ENCODE data around the gene BTN3A1. TPM values are rescaled to one million over a fixed set of nuclear protein-coding genes. Genes with fewer than 3 reads are reported as not detected.

The BTN3A1 gene
- total and polyA plus RNA-seq, 2 of the 13 experiments (the other 11 are each of a cell fraction or from before 2014, with no cell fraction given) = 13.3 to 14.0 TPM

DNA sequence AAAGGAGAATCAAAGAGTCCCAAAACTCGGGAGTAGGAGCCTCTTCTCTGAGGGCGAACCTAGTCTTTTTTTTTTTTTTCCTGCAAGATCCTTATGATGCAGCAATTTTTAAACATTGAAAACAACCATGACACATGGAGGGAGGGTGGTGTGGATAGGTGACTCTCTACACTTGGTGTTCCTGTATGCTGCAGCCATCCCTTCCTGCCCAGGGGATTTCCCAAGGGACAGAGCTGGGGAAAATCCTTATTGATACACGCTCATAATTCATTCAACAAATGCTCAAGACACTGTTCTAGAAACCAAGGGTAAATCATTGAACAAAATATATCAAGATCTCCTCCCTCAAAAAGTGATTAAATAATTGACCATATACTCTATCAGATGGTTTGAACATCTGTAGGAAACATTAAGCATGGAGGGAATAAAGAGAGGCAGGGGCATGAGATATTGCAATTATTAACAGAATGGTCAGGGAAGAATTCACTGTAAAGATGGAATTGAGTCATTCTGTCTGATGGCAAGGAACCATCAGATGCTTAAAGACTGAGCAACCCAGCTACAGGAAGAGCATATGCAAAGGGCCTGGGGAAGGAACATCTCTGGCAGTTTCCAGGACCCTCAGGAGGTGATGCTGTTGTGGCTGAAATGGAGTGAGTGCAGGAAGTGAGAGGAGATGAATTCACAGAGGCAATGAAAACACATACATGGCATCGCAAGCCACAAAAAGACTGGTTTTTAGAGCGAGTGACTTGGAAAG is 24.8 kb downstream of the BTN3A1 start (continued):
- TF ChIP-seq, protein P1, sequence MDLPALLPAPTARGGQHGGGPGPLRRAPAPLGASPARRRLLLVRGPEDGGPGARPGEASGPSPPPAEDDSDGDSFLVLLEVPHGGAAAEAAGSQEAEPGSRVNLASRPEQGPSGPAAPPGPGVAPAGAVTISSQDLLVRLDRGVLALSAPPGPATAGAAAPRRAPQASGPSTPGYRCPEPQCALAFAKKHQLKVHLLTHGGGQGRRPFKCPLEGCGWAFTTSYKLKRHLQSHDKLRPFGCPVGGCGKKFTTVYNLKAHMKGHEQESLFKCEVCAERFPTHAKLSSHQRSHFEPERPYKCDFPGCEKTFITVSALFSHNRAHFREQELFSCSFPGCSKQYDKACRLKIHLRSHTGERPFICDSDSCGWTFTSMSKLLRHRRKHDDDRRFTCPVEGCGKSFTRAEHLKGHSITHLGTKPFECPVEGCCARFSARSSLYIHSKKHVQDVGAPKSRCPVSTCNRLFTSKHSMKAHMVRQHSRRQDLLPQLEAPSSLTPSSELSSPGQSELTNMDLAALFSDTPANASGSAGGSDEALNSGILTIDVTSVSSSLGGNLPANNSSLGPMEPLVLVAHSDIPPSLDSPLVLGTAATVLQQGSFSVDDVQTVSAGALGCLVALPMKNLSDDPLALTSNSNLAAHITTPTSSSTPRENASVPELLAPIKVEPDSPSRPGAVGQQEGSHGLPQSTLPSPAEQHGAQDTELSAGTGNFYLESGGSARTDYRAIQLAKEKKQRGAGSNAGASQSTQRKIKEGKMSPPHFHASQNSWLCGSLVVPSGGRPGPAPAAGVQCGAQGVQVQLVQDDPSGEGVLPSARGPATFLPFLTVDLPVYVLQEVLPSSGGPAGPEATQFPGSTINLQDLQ (CRISPR knock-in tag; IDR thresholded peaks at IDR 0.05) = no peak
- TF ChIP-seq, protein P2, sequence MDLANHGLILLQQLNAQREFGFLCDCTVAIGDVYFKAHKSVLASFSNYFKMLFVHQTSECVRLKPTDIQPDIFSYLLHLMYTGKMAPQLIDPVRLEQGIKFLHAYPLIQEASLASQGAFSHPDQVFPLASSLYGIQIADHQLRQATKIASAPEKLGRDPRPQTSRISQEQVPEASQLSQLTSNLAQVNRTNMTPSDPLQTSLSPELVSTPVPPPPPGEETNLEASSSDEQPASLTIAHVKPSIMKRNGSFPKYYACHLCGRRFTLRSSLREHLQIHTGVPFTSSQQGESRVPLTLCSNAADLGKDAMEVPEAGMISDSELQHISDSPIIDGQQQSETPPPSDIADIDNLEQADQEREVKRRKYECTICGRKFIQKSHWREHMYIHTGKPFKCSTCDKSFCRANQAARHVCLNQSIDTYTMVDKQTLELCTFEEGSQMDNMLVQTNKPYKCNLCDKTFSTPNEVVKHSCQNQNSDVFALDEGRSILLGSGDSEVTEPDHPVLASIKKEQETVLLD (CRISPR knock-in tag; IDR thresholded peaks at IDR 0.05; ENCODE audit: low read depth) = no peak
- TF ChIP-seq HHEX (CRISPR knock-in tag; IDR thresholded peaks at IDR 0.05) = no peak
- TF ChIP-seq NFE2 (CRISPR knock-in tag; IDR thresholded peaks at IDR 0.05) = no peak
- TF ChIP-seq ZNF619 (CRISPR knock-in tag; IDR thresholded peaks at IDR 0.05) = no peak
- no peak for TF ChIP-seq SNAPC2 (CRISPR knock-in tag; IDR thresholded peaks at IDR 0.05)
- no peak for TF ChIP-seq NRL (CRISPR knock-in tag; IDR thresholded peaks at IDR 0.05; ENCODE audit: borderline replicate concordance)
- no peak for TF ChIP-seq ELF4 (CRISPR knock-in tag; IDR thresholded peaks at IDR 0.05; ENCODE audit: borderline replicate concordance)

DNA sequence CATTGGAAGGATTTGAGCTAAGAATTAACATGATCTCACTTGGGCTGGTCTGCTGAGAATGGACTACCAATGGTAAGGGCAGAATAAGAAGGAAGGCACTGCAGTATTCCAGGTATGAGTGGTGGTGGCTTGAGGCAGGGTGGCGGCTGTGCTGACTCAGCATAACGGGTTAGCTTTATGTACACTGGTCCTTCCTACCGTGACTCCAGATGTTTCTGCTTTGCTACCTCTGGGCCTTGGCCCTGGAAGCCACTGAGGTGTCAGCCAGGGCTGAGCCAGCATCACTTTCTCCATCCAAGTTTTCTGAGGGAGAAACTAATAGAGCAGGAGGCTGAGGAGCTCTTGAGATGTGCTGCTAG is 25.4 kb downstream of the BTN3A1 start:
- Histone ChIP-seq H3K4me2 (ENCODE audit: low read depth, low read length) (no peak overlapping the region), H2AFZ (ENCODE audit: low read length) (no peak overlapping the region), H3K27ac (ENCODE audit: extremely low read length, insufficient read depth, low read length) (no peak overlapping the region), H3K4me3 (replicated peaks in 1 of 3; ENCODE audit: insufficient read depth in 1 of 3, low read depth in 2 of 3, low read length in 3 of 3) (no peak overlapping the region), H3K36me3 (replicated peaks in 1 of 2; ENCODE audit: control insufficient read depth in 1 of 2, insufficient read depth in 2 of 2, low read length in 2 of 2) (peaks cover 7 to 25% of the 10 kb centered on the region in 2 experiments; a peak in 3 of 5 replicates), H3K4me1 (ENCODE audit: insufficient read depth, low read length) (peaks cover 20% of the 10 kb centered on the region), H3K9ac (ENCODE audit: insufficient read depth, low read depth, low read length) (no peak overlapping the region), H4K20me1 (ENCODE audit: insufficient read depth, low read length) (no peaks in the 10 kb centered on the region), H3K27me3 (ENCODE audit: control insufficient read depth in 1 of 2, insufficient read depth in 2 of 2, low read length in 2 of 2) (no peaks in the 10 kb centered on the region), H3K79me2 (ENCODE audit: insufficient read depth, low read length) (no peaks in the 10 kb centered on the region), H3K9me3 (ENCODE audit: low read length) (no peaks in the 10 kb centered on the region)
- CTCF ChIA-PET (ENCODE audit: low intra/inter-chr PET ratio, low total read pairs) = no interaction called here
- 97% methylated on average over 3 of the region's 3 CpGs for WGBS (ENCODE audit: low lambda C conversion rate)
- intact Hi-C loops (cut with micrococcal nuclease; ENCODE audit: unreplicated experiment) = no loop called here
- BruUV-seq (replicated peaks) = no TSS peak
- FAIRE-seq (no peak), ATAC-seq (no peak), DNase-seq (ENCODE audit: low spot score) (no peak)
- in situ Hi-C loops (cut with HindIII; ENCODE audit: extremely low pct_ligation_motif_present, low pct_unique_long_range_greater_than_20kb) = no loop called here
- POLR2A ChIA-PET = no interaction called here
- TF ChIP-seq, protein P3, sequence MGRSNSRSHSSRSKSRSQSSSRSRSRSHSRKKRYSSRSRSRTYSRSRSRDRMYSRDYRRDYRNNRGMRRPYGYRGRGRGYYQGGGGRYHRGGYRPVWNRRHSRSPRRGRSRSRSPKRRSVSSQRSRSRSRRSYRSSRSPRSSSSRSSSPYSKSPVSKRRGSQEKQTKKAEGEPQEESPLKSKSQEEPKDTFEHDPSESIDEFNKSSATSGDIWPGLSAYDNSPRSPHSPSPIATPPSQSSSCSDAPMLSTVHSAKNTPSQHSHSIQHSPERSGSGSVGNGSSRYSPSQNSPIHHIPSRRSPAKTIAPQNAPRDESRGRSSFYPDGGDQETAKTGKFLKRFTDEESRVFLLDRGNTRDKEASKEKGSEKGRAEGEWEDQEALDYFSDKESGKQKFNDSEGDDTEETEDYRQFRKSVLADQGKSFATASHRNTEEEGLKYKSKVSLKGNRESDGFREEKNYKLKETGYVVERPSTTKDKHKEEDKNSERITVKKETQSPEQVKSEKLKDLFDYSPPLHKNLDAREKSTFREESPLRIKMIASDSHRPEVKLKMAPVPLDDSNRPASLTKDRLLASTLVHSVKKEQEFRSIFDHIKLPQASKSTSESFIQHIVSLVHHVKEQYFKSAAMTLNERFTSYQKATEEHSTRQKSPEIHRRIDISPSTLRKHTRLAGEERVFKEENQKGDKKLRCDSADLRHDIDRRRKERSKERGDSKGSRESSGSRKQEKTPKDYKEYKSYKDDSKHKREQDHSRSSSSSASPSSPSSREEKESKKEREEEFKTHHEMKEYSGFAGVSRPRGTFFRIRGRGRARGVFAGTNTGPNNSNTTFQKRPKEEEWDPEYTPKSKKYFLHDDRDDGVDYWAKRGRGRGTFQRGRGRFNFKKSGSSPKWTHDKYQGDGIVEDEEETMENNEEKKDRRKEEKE (IDR thresholded peaks at IDR 0.05) = no peak
- no peak for TF ChIP-seq DNMT1 (CRISPR knock-in tag; IDR thresholded peaks at IDR 0.05)
- TF ChIP-seq AGO2 (optimal IDR thresholded peaks at IDR 0.05; ENCODE audit: low read depth, low read length) = no peak
- TF ChIP-seq FOXO1 (CRISPR knock-in tag; IDR thresholded peaks at IDR 0.05) = no peak
- TF ChIP-seq, protein P4, sequence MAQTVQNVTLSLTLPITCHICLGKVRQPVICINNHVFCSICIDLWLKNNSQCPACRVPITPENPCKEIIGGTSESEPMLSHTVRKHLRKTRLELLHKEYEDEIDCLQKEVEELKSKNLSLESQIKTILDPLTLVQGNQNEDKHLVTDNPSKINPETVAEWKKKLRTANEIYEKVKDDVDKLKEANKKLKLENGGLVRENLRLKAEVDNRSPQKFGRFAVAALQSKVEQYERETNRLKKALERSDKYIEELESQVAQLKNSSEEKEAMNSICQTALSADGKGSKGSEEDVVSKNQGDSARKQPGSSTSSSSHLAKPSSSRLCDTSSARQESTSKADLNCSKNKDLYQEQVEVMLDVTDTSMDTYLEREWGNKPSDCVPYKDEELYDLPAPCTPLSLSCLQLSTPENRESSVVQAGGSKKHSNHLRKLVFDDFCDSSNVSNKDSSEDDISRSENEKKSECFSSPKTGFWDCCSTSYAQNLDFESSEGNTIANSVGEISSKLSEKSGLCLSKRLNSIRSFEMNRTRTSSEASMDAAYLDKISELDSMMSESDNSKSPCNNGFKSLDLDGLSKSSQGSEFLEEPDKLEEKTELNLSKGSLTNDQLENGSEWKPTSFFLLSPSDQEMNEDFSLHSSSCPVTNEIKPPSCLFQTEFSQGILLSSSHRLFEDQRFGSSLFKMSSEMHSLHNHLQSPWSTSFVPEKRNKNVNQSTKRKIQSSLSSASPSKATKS (CRISPR knock-in tag; IDR thresholded peaks at IDR 0.05) = no peak
- no peak for TF ChIP-seq ZNF101 (CRISPR knock-in tag; IDR thresholded peaks at IDR 0.05; ENCODE audit: borderline replicate concordance, low read depth)
